Effector CD8-positive, alpha-beta T cell (primary cell): ENCODE results near the gene TMEM147.
"Not testable (repeated sequence)": the region's sequence is repeated elsewhere in the genome, so short reads cannot be mapped to it uniquely, and the experiment has no call there.

Experiments used
- DNase-seq: peaks from one replicate; lab custom pipeline; 2025; lab: John Stamatoyannopoulos, UW

Gene TMEM147

GRCh38 chr19:35562776-35563175 is 17.4 kb downstream of the TMEM147 start:
- no peak for DNase-seq

- no peak for DNase-seq
These were observed 17.9 kb downstream of the TMEM147 start, which contains the start of gene ATP4A for GRCh38 chr19:35563207-35563829. ATP4A (minus strand) TSS chr19:35563658; CDS start chr19:35563629, 29 bp downstream.

- no peak for DNase-seq
These were observed 19.8 kb downstream of the TMEM147 start for GRCh38 chr19:35565016-35565856.

- no peak for DNase-seq
These were observed 21.3 kb downstream of the TMEM147 start for GRCh38 chr19:35566738-35567137.

GRCh38 chr19:35569281-35569781 is 23.9 kb downstream of the TMEM147 start:
- DNase-seq, result no peak

- DNase-seq, result no peak
These were observed 26.1 kb downstream of the TMEM147 start for GRCh38 chr19:35571406-35571965.

- DNase-seq, result no peak
These were observed 32.5 kb downstream of the TMEM147 start for GRCh38 chr19:35577918-35578317.

- DNase-seq, result no peak
These were observed 33.3 kb downstream of the TMEM147 start for GRCh38 chr19:35578707-35579106.

GRCh38 chr19:35582760-35583159 is 37.3 kb downstream of the TMEM147 start:
- no peak for DNase-seq

- DNase-seq, result peak; percentile 9
These were observed 40.4 kb downstream of the TMEM147 start, which contains the start of gene PMIS2 for GRCh38 chr19:35585848-35586247. PMIS2 (plus strand) TSS chr19:35586173; CDS start chr19:35586260, 87 bp downstream.

- DNase-seq, result no peak
These were observed 41.9 kb downstream of the TMEM147 start for GRCh38 chr19:35587321-35587720.

GRCh38 chr19:35590875-35591274 is 45.4 kb downstream of the TMEM147 start:
- no peak for DNase-seq

GRCh38 chr19:35592226-35592625 is 46.8 kb downstream of the TMEM147 start:
- no peak for DNase-seq

GRCh38 chr19:35595026-35595425 is 49.6 kb downstream of the TMEM147 start:
- not testable (repeated sequence) for DNase-seq

GRCh38 chr19:35595928-35596327 is 50.5 kb downstream of the TMEM147 start:
- DNase-seq, result no peak

GRCh38 chr19:35596366-35596999 is 51.1 kb downstream of the TMEM147 start:
- no peak for DNase-seq
